Measurements from ENCODE around the gene ACTL6B.
A peak's percentile ranks its signal among the peaks of the same experiment; 100 is the strongest.

ACTL6B gene

GRCh38 chr7:100655908-100656674 is at the start of gene ACTL6B:
TSS of gene ACTL6B (minus strand) at chr7:100656448. CDS start at chr7:100656354, 94 bp downstream.
- TF ChIP-seq, protein P1, sequence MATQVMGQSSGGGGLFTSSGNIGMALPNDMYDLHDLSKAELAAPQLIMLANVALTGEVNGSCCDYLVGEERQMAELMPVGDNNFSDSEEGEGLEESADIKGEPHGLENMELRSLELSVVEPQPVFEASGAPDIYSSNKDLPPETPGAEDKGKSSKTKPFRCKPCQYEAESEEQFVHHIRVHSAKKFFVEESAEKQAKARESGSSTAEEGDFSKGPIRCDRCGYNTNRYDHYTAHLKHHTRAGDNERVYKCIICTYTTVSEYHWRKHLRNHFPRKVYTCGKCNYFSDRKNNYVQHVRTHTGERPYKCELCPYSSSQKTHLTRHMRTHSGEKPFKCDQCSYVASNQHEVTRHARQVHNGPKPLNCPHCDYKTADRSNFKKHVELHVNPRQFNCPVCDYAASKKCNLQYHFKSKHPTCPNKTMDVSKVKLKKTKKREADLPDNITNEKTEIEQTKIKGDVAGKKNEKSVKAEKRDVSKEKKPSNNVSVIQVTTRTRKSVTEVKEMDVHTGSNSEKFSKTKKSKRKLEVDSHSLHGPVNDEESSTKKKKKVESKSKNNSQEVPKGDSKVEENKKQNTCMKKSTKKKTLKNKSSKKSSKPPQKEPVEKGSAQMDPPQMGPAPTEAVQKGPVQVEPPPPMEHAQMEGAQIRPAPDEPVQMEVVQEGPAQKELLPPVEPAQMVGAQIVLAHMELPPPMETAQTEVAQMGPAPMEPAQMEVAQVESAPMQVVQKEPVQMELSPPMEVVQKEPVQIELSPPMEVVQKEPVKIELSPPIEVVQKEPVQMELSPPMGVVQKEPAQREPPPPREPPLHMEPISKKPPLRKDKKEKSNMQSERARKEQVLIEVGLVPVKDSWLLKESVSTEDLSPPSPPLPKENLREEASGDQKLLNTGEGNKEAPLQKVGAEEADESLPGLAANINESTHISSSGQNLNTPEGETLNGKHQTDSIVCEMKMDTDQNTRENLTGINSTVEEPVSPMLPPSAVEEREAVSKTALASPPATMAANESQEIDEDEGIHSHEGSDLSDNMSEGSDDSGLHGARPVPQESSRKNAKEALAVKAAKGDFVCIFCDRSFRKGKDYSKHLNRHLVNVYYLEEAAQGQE (IDR thresholded peaks at IDR 0.05; ENCODE audit: low read depth): peak; percentile 97
- TF ChIP-seq MAX (IDR thresholded peaks at IDR 0.05): no peak
- no peak for TF ChIP-seq RAD21 (IDR thresholded peaks at IDR 0.05; ENCODE audit: low read depth)
- TF ChIP-seq EGR1 (IDR thresholded peaks at IDR 0.05): peak; percentile 93

DNA sequence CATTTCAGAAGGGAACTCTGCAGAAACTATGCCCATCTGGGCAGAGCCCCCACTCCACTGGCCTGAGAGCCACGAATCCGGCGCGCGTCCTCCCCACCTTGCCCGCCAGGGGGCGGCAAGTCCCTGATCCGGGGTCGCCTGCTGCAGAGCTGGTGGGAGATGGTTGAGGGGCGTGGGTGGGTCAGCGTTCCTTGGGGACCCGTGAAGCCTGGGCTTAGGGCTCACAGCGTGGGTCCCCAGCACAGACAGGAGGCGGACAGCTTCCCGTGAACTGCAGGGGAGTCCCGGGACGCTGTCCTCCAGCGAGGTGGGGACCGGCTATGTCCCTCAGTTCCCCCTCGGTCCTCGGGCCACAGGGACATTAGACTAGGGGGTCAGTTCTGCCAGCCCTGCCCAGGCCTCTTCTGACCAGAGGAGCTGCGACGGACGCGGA is 49.1 kb upstream of the ACTL6B start:
- TF ChIP-seq, protein P1 (IDR thresholded peaks at IDR 0.05; ENCODE audit: low read depth): no peak
- no peak for TF ChIP-seq TEAD4 (IDR thresholded peaks at IDR 0.05)
- no peak for TF ChIP-seq TCF12 (IDR thresholded peaks at IDR 0.05; ENCODE audit: low read depth)
- TF ChIP-seq YY1 (IDR thresholded peaks at IDR 0.05; ENCODE audit: low read depth): 0 out of 2 replicates have a peak, but pooled peaks have one; percentile 4
- TF ChIP-seq EP300 (IDR thresholded peaks at IDR 0.05; ENCODE audit: borderline replicate concordance): no peak
- TF ChIP-seq, protein P2, sequence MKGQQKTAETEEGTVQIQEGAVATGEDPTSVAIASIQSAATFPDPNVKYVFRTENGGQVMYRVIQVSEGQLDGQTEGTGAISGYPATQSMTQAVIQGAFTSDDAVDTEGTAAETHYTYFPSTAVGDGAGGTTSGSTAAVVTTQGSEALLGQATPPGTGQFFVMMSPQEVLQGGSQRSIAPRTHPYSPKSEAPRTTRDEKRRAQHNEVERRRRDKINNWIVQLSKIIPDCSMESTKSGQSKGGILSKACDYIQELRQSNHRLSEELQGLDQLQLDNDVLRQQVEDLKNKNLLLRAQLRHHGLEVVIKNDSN (IDR thresholded peaks at IDR 0.05): no peak
- no peak for TF ChIP-seq CEBPB (IDR thresholded peaks at IDR 0.05)
- TF ChIP-seq ZBTB7A (IDR thresholded peaks at IDR 0.05; ENCODE audit: low read depth): peak; percentile 100
- TF ChIP-seq MAX (IDR thresholded peaks at IDR 0.05): no peak
- no peak for TF ChIP-seq NFIC (IDR thresholded peaks at IDR 0.05)
- TF ChIP-seq EGR1 (IDR thresholded peaks at IDR 0.05): no peak
- no peak for TF ChIP-seq CREB1 (IDR thresholded peaks at IDR 0.05; ENCODE audit: low read depth)
- peak; percentile 64 for TF ChIP-seq RAD21 (IDR thresholded peaks at IDR 0.05; ENCODE audit: low read depth)

GRCh38 chr7:100699018-100699417 is 42.8 kb upstream of the ACTL6B start:
- TF ChIP-seq ZBTB7A (IDR thresholded peaks at IDR 0.05; ENCODE audit: low read depth) (no peak), RAD21 (IDR thresholded peaks at IDR 0.05; ENCODE audit: low read depth) (no peak), YY1 (IDR thresholded peaks at IDR 0.05; ENCODE audit: low read depth) (no peak), EGR1 (IDR thresholded peaks at IDR 0.05) (no peak), MAX (IDR thresholded peaks at IDR 0.05) (no peak), EP300 (IDR thresholded peaks at IDR 0.05; ENCODE audit: borderline replicate concordance) (no peak), NFIC (IDR thresholded peaks at IDR 0.05) (no peak), CREB1 (IDR thresholded peaks at IDR 0.05; ENCODE audit: low read depth) (no peak), CEBPB (IDR thresholded peaks at IDR 0.05) (no peak), TCF12 (IDR thresholded peaks at IDR 0.05; ENCODE audit: low read depth) (no peak)
- TF ChIP-seq, protein P1 (IDR thresholded peaks at IDR 0.05; ENCODE audit: low read depth): no peak

DNA sequence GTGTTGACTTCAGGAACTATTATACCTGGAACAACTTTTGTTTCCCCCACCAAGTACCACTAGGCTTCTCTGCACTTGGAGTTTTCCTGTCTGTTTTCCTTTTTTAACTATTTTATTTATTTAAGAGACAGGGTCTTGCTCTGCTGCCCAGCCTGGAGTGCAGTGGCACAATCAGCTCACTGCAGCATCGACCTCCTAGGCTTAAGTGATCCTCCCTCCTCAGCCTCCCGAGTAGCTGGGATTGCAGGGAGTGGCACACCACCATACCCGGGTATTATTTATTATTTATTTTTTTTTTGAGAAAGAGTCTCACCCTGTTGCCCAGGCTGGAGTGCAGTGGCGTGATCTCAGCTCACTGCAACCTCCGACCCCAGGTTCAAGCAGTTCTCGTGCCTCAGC is 39.9 kb upstream of the ACTL6B start:
- no peak for TF ChIP-seq CREB1 (IDR thresholded peaks at IDR 0.05; ENCODE audit: low read depth)
- TF ChIP-seq FOXM1 (IDR thresholded peaks at IDR 0.05; ENCODE audit: borderline replicate concordance, low read depth): no peak
- TF ChIP-seq MAX (IDR thresholded peaks at IDR 0.05): no peak
- TF ChIP-seq CEBPB (IDR thresholded peaks at IDR 0.05): no peak
- TF ChIP-seq ZBTB7A (IDR thresholded peaks at IDR 0.05; ENCODE audit: low read depth): no peak
- TF ChIP-seq EP300 (IDR thresholded peaks at IDR 0.05; ENCODE audit: borderline replicate concordance): no peak
- TF ChIP-seq RAD21 (IDR thresholded peaks at IDR 0.05; ENCODE audit: low read depth): no peak
- TF ChIP-seq TAF1 (IDR thresholded peaks at IDR 0.05; ENCODE audit: low read depth): no peak
- TF ChIP-seq YY1 (IDR thresholded peaks at IDR 0.05; ENCODE audit: low read depth): no peak
- no peak for TF ChIP-seq NFIC (IDR thresholded peaks at IDR 0.05)
- TF ChIP-seq TCF12 (IDR thresholded peaks at IDR 0.05; ENCODE audit: low read depth): no peak
- no peak for TF ChIP-seq TEAD4 (IDR thresholded peaks at IDR 0.05)
- TF ChIP-seq, protein P2 (IDR thresholded peaks at IDR 0.05): no peak
- TF ChIP-seq, protein P1 (IDR thresholded peaks at IDR 0.05; ENCODE audit: low read depth): no peak
- no peak for TF ChIP-seq EGR1 (IDR thresholded peaks at IDR 0.05)

Measured in Ishikawa (cell line).